Activated naive CD4-positive, alpha-beta T cell treated with anti-CD3 and anti-CD28 coated beads for 36 hours (primary cell): ENCODE data around the gene NOVA2. TPM values are rescaled to one million over a fixed set of nuclear protein-coding genes. Genes with fewer than 3 reads are reported as not detected.

ENCODE experiments used
- CTCF ChIA-PET: fragments of 350-600 bp; sonication (Branson Sonifier 250); formaldehyde crosslinking; loops from one replicate; lab custom pipeline; 2021; ENCODE audit warnings: antibody characterized with exemption; lab: Charles Lee
- DNase-seq: peaks from one replicate; pipeline ENCODE4 v3.0.0-alpha.2; 2020
- H3K27ac Mint-ChIP-seq: one replicate; pipeline ENCODE4 v1.8.0; 2021; ENCODE audit warnings: mild to moderate bottlenecking, mixed read lengths
- H3K27me3 Mint-ChIP-seq: one replicate; pipeline ENCODE4 v1.8.0; 2021; ENCODE audit warnings: low read depth, mixed read lengths
- H3K36me3 Mint-ChIP-seq: one replicate; pipeline ENCODE4 v1.8.0; 2021; ENCODE audit warnings: low read depth, mixed read lengths
- H3K4me1 Mint-ChIP-seq: one replicate; pipeline ENCODE4 v1.8.0; 2021; ENCODE audit warnings: low read depth, mixed read lengths
- H3K4me3 Mint-ChIP-seq: one replicate; pipeline ENCODE4 v1.8.0; 2021; ENCODE audit warnings: mild to moderate bottlenecking, moderate library complexity, mixed read lengths
- H3K9me3 Mint-ChIP-seq: one replicate; pipeline ENCODE4 v1.8.0; 2021; ENCODE audit warnings: mixed read lengths
- intact Hi-C: fragments of 100-400 bp; cut with micrococcal nuclease; formaldehyde crosslinking; loops from one replicate; pipeline ENCODE4 v1.15.1; 2023
- total RNA-seq, 2 experiments: library from RNA; stranded (reverse); gene quantifications; one replicate each; pipeline ENCODE4 v1.2.3, GENCODE V29; 2021

NOVA2 gene
- total RNA-seq, 2 experiments from 2014 or later, result not detected

DNA sequence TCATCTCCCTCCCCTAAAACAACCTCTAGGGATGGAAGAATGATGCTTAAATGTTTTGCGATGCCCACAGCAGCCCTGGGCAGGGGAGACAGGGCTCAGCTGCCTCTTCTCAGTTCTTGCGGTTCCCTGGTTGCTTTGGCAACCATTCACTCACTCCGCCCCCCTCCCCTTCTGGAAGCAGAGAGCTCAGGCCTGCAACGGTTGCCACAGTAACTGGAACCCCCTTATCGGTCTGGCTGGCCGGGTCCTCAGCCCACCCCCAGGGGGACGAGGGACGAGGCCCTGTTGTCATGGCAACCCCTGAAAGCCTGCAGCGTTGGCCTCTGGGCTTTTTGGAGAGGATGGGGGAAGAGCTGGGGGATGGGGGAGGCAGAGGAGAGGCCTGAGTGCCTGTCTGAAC, 19.5 kb downstream of the NOVA2 start:
- Mint-ChIP-seq H3K36me3 (no peaks in the 10 kb centered on the region), H3K4me1 (peaks cover 9% of the 10 kb centered on the region), H3K27me3 (peaks cover 37% of the 10 kb centered on the region), H3K9me3 (peaks cover 3% of the 10 kb centered on the region), H3K27ac (no peak overlapping the region), H3K4me3 (no peak overlapping the region)
- intact Hi-C loops, result no loop called here
- DNase-seq, result no peak
- CTCF ChIA-PET, result no interaction called here

DNA sequence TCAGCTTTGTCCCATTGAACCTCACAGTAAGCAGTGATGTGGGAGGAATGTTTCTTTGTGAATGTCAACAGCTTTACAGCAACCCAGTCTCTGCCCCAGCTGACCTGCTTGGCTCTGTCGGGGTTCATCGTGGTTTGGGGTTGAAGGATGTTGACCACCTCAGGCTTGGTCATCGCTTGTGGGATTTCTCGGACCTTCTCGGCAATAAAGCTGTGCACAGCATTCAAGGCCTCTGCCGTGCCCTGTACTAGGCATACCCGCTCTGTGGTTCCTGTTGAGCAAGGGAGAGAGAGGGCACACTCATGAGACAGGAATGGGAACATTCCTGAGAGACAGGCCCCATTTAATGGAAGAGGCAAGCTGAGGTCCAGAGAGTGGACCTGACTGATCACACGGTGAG, 20.0 kb downstream of the NOVA2 start:
- no peak overlapping the region for H3K27ac Mint-ChIP-seq
- CTCF ChIA-PET, result no interaction called here
- no peaks in the 10 kb centered on the region for H3K36me3 Mint-ChIP-seq
- H3K9me3 Mint-ChIP-seq, result peaks cover 3% of the 10 kb centered on the region
- DNase-seq, result no peak
- intact Hi-C loops, result no loop called here
- peaks cover 9% of the 10 kb centered on the region for H3K4me1 Mint-ChIP-seq
- H3K27me3 Mint-ChIP-seq, result peaks cover 34% of the 10 kb centered on the region
- no peak overlapping the region for H3K4me3 Mint-ChIP-seq

DNA sequence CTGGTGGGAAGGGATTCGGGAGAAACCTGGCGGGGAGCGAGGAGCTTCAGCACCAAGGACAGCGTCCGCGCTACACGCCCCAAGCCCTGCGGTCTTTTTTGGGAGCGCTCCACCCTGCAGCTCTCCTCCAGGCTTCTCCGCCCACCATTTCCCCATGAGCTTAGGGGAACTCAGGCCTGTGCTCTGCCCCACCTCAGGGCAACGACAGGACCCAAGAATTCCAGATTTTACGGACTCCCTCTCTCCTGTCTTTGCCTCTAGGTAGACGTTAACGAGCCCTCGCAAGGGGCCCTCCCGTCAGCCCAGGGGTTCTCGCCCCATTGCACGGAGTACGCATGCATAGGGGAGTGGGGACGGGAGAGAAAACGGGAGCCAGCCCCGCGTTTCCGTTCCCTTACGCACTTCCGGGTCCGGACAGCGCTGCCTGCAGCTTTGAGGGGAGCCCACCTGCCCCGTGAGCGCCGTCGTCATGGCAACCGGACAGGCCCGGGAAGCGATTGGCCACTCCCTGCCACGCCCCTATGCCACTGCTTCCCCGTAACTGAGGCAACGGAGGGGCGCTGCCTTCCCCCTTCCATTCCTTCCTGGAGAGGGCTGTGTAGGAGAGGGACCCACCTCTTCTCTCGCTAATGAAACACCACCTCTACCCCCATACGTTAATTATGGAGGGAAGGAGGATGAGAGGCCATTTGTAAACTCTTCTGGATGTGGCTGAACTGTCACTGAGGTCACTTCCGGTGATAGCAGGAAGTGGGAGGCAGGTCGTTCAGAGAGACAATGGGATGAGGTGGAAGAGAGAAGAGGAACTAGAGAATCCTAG, 20.8 kb downstream of the NOVA2 start:
- Mint-ChIP-seq H3K4me3 (peak overlapping the region; percentile 52), H3K27ac (no peak overlapping the region)
- CTCF ChIA-PET, result interaction anchor here (0.6 kb wide), 1 partner anchor 731 kb away, joined by 4 read pairs; no protein-coding TSS in a partner anchor

DNA sequence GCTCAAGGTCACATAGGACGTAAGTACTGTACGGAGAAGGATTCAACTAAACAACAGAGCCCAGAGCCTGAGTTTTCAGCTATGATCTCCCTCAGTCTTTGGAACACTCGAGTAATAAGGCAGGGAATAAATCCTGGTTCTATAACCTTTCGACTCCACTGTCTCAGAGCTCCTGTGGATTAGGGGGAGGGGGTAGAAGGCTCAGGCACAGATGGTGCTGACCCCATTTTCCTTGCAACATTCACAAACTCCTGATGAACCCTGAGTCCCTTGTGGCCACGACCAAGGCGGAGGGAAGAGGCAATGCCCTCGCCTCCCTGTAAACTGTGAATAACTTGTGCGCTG, 21.4 kb downstream of the NOVA2 start:
- no peak for DNase-seq
- no peaks in the 10 kb centered on the region for H3K36me3 Mint-ChIP-seq
- H3K27me3 Mint-ChIP-seq, result peaks cover 29% of the 10 kb centered on the region
- peaks cover 9% of the 10 kb centered on the region for H3K4me1 Mint-ChIP-seq
- intact Hi-C loops, result no loop called here
- H3K4me3 Mint-ChIP-seq, result peak overlapping the region; percentile 52
- CTCF ChIA-PET, result interaction anchor here (0.6 kb wide), 1 partner anchor 730 kb away, joined by 4 read pairs; no protein-coding TSS in a partner anchor
- peaks cover 3% of the 10 kb centered on the region for H3K9me3 Mint-ChIP-seq
- H3K27ac Mint-ChIP-seq, result no peak overlapping the region

More for the DNA sequence above, 20.8 kb downstream of the NOVA2 start:
- Mint-ChIP-seq H3K36me3 (no peaks in the 10 kb centered on the region), H3K4me1 (peaks cover 9% of the 10 kb centered on the region), H3K9me3 (peaks cover 3% of the 10 kb centered on the region), H3K27me3 (peaks cover 29% of the 10 kb centered on the region)
- DNase-seq, result peak; percentile 64
- intact Hi-C loops, result no loop called here

DNA sequence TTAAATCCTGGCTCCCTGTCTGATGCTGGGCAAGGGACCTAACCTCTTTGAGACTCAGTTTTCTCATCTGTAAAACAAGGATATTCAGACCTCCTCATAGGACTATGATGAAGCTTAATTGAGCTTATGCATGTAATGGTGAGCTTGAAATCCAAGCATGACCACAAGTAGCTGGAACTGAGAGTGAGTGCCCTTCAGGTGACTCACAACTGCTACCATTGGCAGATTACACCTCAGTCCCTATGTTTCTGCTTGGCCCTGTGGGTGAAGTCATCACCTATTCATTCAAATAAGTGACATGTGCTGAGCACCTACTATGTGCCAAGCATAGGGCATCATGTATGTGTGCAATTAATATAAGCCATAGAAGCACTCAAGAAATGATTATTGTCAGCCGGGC, 25.7 kb downstream of the NOVA2 start:
- Mint-ChIP-seq H3K36me3 (no peaks in the 10 kb centered on the region), H3K27ac (no peak overlapping the region), H3K27me3 (peaks cover 18% of the 10 kb centered on the region), H3K9me3 (no peaks in the 10 kb centered on the region), H3K4me3 (no peak overlapping the region), H3K4me1 (peaks cover 4% of the 10 kb centered on the region)
- intact Hi-C loops, result no loop called here
- CTCF ChIA-PET, result interaction anchor here (0.6 to 0.7 kb wide), 2 partner anchors 19 to 130 kb away, joined by 3 read pairs; no protein-coding TSS in a partner anchor
- no peak for DNase-seq

DNA sequence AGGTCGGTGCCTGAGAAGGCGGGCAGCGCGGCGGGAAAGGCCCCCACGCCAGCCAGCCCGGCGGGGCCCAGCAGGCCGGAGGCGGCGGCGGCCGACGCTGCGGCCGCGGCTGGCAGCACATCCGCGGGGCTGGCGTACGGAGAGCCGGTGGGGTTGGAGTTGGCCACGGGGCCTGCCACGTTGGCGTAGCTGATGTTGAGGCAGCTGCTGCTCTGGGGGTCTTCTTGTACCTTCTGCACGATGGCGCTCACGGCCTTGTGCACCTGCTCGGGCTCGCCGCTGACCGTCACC, 33.2 kb downstream of the NOVA2 start:
- peaks cover 3% of the 10 kb centered on the region for H3K4me1 Mint-ChIP-seq
- no peaks in the 10 kb centered on the region for H3K36me3 Mint-ChIP-seq
- no peaks in the 10 kb centered on the region for H3K9me3 Mint-ChIP-seq
- no peak for DNase-seq
- intact Hi-C loops, result loop anchor here (5.0 kb wide), 1 partner anchor 42 kb away; no protein-coding TSS in a partner anchor
- H3K4me3 Mint-ChIP-seq, result no peak overlapping the region
- peaks cover 36% of the 10 kb centered on the region for H3K27me3 Mint-ChIP-seq
- H3K27ac Mint-ChIP-seq, result no peak overlapping the region
- CTCF ChIA-PET, result interaction anchor here (0.6 kb wide), 1 partner anchor 26 kb away, joined by 3 read pairs; no protein-coding TSS in a partner anchor

GRCh38 chr19:45939792-45940514, 33.7 kb downstream of the NOVA2 start:
- H3K4me1 Mint-ChIP-seq, result peaks cover 3% of the 10 kb centered on the region
- H3K4me3 Mint-ChIP-seq, result no peak overlapping the region
- H3K36me3 Mint-ChIP-seq, result no peaks in the 10 kb centered on the region
- no peak for DNase-seq
- H3K27ac Mint-ChIP-seq, result no peak overlapping the region
- no peaks in the 10 kb centered on the region for H3K9me3 Mint-ChIP-seq
- H3K27me3 Mint-ChIP-seq, result peaks cover 41% of the 10 kb centered on the region
- CTCF ChIA-PET, result no interaction called here
- intact Hi-C loops, result loop anchor here (5.0 kb wide), 1 partner anchor 42 kb away; no protein-coding TSS in a partner anchor

GRCh38 chr19:45938733-45939319, 34.8 kb downstream of the NOVA2 start:
- peaks cover 45% of the 10 kb centered on the region for H3K27me3 Mint-ChIP-seq
- no peaks in the 10 kb centered on the region for H3K9me3 Mint-ChIP-seq
- intact Hi-C loops, result no loop called here
- peaks cover 3% of the 10 kb centered on the region for H3K4me1 Mint-ChIP-seq
- no peak for DNase-seq
- no peaks in the 10 kb centered on the region for H3K36me3 Mint-ChIP-seq
- H3K27ac Mint-ChIP-seq, result no peak overlapping the region
- no peak overlapping the region for H3K4me3 Mint-ChIP-seq
- CTCF ChIA-PET, result no interaction called here

- Mint-ChIP-seq H3K27ac (no peak overlapping the region), H3K27me3 (peaks cover 40% of the 10 kb centered on the region), H3K4me1 (peaks cover 3% of the 10 kb centered on the region), H3K9me3 (no peaks in the 10 kb centered on the region), H3K4me3 (no peak overlapping the region), H3K36me3 (no peaks in the 10 kb centered on the region)
- CTCF ChIA-PET, result no interaction called here
- intact Hi-C loops, result no loop called here
- no peak for DNase-seq
These were observed 38.4 kb downstream of the NOVA2 start for GRCh38 chr19:45935267-45935666.

DNA sequence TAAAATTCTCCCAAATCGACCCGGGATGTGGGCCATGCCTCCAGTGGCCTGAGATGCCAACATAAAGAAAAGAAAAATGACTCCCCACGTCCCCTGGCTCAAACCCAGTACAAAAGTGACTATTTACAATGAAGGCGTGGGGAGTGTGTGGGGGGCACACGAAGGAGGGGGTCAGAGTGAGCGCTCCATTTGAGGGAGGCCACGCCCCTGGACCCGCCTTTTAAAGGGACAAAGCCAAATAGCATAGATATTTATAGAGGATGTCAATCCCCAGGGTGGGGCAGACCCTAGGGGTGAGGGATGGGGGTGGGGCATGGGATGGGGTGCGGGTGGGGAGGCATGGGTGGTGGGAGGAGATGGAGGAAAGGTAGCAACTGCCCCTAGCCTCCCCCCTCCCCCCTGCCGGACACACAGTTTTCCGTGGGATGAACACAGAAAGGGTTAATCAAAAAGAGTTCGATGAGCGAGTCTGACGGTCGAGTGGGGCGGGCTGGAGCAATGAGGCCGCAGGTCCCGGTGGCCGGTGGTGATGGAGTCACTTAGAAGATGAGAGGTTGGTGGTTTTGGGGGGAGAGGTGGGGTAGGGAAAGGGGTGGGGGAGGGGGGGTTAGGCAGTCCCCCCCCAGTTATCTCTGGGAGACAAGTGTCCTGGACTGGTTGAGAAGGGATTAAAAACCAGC, 39.0 kb downstream of the NOVA2 start:
- peaks cover 3% of the 10 kb centered on the region for H3K4me1 Mint-ChIP-seq

GRCh38 chr19:45933759-45934158, 39.9 kb downstream of the NOVA2 start:
- intact Hi-C loops, result no loop called here
- Mint-ChIP-seq H3K4me1 (peaks cover under 1% of the 10 kb centered on the region), H3K36me3 (no peaks in the 10 kb centered on the region), H3K27me3 (peaks cover 34% of the 10 kb centered on the region), H3K27ac (no peak overlapping the region), H3K9me3 (no peaks in the 10 kb centered on the region), H3K4me3 (no peak overlapping the region)
- CTCF ChIA-PET, result interaction anchor here (0.6 kb wide), 1 partner anchor 286 kb away, joined by 3 read pairs; no protein-coding TSS in a partner anchor
- DNase-seq, result no peak

More for the DNA sequence above, 39.0 kb downstream of the NOVA2 start:
- Mint-ChIP-seq H3K27me3 (peaks cover 41% of the 10 kb centered on the region), H3K36me3 (no peaks in the 10 kb centered on the region), H3K4me3 (no peak overlapping the region), H3K9me3 (no peaks in the 10 kb centered on the region), H3K27ac (no peak overlapping the region)
- DNase-seq, result no peak
- CTCF ChIA-PET, result no interaction called here
- intact Hi-C loops, result no loop called here

DNA sequence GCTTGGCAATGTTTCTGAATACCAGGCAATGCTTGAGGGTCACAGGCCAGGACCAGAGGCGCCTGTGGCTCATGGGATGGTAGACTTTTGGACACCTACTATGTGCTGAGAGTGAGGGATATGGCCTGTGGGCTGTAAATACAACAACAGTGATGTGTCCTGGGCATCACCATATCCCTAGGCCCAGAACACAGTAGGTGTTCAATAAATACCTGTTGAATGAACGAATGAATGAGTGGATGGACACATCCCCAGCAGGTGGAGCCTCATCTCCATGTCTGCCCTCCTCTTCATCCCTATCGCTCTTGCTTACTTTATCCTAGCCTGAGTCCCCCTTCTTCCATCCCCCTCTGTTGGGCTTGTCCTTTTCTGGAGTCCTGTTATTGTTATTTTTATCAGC, 42.6 kb downstream of the NOVA2 start:
- intact Hi-C loops, result no loop called here

More for the DNA sequence above, 42.6 kb downstream of the NOVA2 start:
- Mint-ChIP-seq H3K4me1 (peaks cover 7% of the 10 kb centered on the region), H3K27me3 (peaks cover 22% of the 10 kb centered on the region), H3K9me3 (no peaks in the 10 kb centered on the region), H3K36me3 (no peaks in the 10 kb centered on the region), H3K27ac (no peak overlapping the region), H3K4me3 (no peak overlapping the region)
- no peak for DNase-seq
- CTCF ChIA-PET, result no interaction called here
